GM21786 (cell line): ENCODE results near the gene BCL2.
"Not testable (repeated sequence)": the region's sequence is repeated elsewhere in the genome, so short reads cannot be mapped to it uniquely, and the experiment has no call there.

Experiments used
- ATAC-seq: cut with Tn5 transposase; IDR thresholded peaks from one replicate; pipeline ENCODE4 v1.9.1; 2021; ENCODE audit not compliant: unreplicated experiment

Gene BCL2

DNA sequence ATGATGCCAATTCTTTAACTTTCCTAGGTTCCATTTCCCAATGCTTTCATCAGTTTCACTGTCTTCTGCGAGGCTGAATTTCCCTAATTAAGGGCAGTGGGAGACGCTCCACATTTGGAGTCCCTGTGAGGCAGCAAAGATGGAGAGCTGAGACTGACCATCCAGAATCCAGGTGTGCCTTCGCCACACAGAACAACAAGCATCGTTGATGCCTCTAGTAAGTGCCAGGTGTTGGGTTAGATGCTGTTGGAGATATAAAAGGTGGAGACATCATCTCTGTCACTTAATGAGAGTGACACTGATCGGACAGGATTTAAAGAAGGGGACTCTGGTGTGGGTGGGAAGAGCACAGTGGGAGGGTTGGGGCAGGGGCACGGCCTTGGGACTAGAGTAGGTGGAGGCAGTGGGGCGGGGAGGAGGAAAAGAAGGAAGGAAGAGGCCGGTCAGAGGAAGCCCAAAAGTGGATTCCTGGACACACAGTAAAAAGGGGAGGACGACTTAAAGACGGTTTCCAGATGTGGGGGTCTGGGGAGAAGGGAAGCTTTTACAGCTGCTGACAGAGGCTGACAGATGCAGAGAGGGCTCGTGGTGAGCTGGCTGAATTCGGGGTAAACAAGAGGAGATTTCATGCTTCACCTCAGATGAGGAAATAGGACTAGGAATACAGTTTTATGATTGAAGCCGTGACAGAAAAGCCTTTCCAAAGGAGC is 113.0 kb downstream of the BCL2 start:
- no peak for ATAC-seq

DNA sequence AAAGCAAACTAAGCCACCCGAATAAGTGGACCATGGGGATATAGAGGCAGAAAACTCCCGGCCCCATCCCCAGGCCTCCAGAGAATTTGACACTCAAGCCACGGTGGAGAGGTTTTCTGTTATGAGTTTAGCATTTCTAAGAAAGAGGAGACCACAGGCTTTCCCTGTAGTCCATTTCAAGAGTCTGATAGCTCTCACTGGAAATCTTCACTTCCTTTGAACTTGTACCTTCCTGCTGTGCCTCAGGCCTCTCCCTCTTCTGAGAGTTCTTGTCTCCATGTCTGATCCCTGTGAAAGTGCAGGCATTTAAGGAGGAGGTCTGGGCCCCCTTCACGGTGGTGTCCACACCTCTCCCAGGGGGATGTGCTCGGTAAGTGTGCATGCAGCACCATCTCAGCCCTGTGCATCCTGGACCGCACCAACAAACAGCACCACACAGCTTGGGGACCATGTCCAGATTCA is 113.7 kb downstream of the BCL2 start:
- ATAC-seq: no peak

GRCh38 chr18:63203497-63203896 is 116.1 kb downstream of the BCL2 start:
- ATAC-seq: no peak

DNA sequence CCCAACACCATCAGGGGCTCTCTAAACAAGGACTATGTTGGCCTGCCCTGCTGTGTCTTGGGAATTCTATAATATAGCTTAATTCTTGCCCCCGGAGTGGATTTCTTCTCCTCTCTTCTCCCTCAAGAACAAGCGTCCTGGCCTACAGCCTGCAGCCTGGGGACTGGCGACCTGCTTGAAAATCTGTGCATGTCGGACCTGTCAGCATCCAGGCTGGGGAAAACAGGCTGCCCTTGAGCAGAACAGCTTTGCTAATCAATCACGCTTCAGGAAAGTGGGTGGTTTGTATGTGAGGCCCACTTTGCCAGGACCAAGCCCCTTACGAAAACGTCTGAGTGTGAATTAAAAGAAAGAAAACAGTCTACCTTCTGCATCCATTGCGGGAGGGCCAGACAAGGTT is 116.7 kb downstream of the BCL2 start:
- ATAC-seq: no peak

DNA sequence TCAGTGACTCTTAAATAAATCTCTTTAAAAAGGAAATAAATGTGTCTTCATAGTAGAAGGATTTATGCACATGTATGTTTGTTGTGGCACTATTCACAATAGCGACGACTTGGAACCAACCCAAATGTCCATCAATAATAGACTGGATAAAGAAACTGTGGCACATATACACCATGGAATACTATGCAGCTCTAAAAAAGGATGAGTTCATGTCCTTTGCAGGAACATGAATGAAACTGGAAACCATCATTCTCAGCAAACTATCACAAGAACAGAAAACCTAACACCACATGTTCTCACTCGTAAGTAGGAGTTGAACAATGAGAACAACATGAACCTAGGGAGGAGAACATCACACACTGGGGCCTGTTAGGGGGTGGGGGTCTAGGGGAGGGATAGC is 118.1 kb downstream of the BCL2 start:
- not testable (repeated sequence) for ATAC-seq

DNA sequence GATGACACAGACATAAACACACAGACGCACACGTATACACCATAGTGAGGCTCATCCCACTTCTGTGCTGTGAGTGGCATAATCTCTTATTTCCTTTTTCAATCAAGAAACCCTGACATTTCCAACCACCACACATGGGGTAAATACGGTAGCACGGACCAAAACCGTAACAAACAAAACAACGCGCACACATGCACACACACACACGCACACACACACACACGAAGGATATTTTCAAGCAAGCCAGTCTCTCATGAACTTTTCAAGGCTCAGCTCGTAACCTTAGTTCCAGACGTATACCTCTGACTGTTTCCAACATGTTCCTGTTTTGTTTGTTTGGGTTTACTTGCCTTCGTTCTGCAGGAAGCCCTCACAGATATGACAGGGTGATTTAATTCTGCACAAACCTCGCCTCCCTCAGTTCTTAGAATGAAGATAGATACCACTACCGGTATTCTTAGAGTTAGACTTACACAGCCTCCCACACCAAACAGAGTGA is 119.8 kb downstream of the BCL2 start:
- peak; percentile 43 for ATAC-seq

- no peak for ATAC-seq
These were observed 120.5 kb downstream of the BCL2 start for GRCh38 chr18:63198868-63199742.

GRCh38 chr18:63198098-63198760 is 121.3 kb downstream of the BCL2 start:
- ATAC-seq: no peak

GRCh38 chr18:63197246-63197869 is 122.2 kb downstream of the BCL2 start:
- ATAC-seq: no peak

DNA sequence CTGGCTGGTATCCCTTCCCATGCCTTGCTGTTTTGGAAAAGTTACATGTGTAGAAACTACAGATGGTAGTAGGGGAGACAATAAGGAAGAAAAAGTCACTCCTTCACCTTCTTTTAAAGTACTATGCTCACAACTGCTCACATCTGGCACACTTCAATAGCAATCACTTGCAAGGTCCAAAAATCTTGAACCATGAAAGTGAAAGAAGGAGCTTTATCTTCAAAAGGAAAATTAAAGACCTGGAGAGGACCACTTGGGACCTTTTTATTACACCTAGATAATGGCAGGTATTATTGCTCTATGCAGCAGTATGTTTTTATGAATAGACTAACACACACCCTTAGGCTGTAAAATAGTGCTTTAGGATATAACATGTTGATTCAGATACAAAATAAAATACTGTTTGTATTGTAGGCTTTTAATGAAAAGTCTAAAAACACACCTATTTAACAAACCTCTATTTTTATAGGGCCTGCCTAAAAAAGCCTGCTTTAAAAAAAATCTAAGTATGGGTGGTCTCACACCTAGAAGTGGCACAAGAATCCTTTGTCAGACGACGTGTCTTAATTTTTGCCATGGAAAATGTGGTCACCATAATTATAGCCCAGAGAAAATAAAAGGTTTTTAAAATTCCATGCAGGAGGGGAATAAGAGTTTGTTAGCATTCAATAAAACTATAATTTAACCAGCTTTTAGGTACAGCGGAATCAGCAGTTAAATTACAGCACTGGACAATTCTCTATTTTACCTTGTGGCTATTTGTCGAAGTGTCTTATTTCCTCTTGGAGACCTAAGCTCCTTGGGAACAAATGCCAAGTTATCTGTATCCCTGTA is 124.0 kb downstream of the BCL2 start:
- no peak for ATAC-seq

DNA sequence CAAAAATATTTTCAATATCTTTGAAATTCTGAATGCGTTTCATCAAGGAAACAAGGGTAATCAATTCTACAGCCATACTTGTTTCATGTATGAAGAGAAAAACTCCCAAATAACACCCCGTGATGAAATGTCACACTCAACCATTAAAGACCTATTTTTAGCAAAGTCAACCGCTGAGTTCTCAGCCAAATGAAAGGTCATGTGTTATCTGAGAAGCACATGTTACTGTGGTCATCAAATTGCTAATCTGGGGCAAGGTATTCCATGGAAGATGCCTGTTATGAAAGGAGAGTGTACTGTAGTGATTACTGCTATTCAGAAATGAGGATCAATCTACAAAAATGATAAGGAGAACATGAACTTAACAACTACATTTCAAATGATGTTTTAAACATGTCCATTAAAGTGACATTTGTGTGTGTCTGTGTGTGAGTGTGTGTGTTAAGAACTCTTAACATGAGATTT is 126.7 kb downstream of the BCL2 start:
- ATAC-seq: peak; percentile 64

DNA sequence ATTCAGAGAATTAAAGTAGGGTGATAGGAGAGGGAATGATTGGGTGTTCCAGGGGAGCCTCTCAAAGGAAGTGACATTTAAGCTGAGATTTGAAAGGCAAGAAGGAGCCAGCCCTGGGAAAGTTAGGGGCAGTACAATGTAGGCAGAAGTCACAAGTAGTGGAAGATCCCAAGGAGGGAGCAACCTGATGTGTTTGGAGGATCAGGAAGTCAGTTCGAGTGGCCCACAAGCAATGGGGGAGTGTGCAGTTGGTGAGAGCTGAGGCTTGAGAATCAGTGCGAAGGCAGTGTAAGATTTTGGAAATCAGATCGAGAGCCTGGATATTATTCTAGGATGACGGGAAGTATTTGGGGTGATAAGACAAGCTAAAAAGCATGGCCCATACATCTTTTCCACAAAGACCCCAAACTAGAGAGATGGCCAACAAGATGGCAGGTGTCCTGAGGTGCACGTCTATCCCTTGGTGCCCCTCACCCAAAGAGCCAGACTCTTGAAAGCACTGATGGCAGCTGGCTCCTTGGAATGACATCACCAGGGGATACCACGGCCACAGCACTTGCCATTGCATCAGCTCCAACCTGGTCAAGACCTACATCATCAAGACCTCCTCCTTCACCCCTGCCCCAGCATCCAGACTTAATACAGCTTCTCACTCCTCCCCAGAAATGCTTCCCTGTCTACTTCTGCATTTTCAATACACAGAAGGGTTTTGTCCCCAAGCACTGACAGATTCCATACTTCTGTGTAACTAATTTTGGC is 127.3 kb downstream of the BCL2 start:
- ATAC-seq: peak; percentile 14

DNA sequence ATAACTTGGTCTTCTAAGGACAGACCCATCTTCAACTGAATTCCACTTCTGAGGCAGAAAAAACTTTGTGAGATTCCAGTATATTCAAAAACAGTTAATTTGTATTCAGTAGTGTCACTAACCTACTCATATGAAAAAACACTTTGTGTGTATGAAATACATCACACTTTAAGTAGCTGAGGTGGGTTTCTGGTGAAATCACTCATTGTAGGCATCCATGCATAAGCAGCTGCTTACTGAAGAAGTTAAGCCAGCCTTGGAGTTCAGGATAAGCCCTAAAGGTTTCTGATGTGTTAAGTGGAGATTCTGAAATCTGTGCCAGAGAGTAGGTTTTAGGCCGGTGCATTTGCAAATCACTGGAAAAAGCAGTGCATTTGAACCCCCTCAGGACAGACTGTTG is 128.2 kb downstream of the BCL2 start:
- ATAC-seq: no peak

GRCh38 chr18:63190838-63191237 is 128.7 kb downstream of the BCL2 start:
- not testable (repeated sequence) for ATAC-seq

GRCh38 chr18:63189817-63190216 is 129.8 kb downstream of the BCL2 start:
- ATAC-seq: no peak

DNA sequence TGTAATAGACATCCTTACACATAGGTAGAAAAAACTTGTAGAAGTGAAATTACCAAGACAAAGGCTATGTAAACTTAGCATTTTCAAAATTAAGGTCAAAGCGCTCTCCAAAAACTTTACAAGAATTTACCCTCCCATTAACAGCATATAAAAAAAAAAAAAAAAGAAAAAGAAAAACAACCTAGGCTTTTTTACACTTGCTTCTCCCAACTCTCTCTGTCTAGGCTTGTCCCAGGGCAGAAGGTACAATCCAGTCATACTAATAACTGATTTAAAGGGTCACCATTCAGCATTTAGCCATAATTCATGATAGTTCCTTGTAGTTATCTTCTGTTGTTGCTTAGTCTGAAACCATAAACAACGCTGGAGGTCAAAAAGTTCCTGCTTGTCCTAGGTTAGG is 130.5 kb downstream of the BCL2 start:
- no peak for ATAC-seq

DNA sequence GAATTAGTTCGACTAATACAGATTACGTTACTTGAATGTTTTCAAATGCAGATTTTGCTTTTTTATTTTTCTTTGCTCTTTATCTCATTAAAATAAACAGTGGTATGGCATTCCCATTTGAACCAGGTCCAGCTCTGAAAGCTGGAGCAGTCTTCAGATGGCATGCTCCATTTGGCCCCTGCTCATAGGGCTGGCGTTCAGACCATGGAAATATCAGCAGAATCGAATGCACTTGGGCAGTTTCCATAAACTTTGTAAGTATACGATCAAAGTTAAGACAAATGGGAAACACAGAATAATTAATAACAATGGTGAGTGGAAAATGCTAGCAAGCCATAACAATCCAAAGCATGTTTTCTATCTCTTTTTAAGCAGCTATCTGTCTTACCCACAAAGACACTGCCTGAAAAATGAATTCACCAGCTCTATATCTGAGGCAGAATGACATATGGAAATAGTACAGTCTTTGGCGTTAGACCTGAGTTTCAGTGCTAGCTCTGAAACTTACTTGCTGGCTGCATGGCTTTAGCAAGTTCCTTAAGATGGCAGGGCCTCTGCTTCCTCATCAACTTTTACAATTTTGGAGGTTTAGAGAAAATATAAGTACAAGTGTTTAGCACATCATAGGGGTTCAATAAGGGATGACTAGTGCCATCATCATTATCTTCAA is 131.6 kb downstream of the BCL2 start:
- peak; percentile 43 for ATAC-seq

DNA sequence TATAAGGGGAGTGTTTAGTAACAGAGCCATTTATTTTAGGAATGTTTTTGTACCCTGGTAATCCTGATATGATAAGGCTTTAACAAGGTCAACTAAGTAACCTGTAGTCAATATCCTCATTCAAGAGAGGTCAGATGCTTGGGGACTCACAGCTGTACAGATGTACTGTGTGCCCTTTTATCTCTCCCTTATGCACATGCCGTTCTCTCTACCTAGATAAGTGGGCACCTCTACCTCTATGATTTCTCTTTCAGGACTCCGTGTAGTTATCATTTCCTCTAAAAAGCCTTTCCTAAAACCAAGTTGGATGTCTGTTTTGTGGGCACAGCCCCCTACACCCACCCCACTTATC is 132.4 kb downstream of the BCL2 start:
- no peak for ATAC-seq
